HepG2 (cell line): ENCODE data around the gene GCH1. TPM values are rescaled to one million over a fixed set of nuclear protein-coding genes. Genes with fewer than 3 reads are reported as not detected.

Experiments
- AGO2 ChIP-seq: fragments of 200-400 bp; formaldehyde crosslinking; optimal IDR thresholded peaks from 2 replicates; pipeline ENCODE3; 2017; ENCODE audit warnings: mild to moderate bottlenecking, low read depth, low read length, moderate library complexity
- CBX1 ChIP-seq: IDR thresholded peaks from one replicate; pipeline ENCODE4 v1.6.1; 2016; ENCODE audit warnings: antibody characterized with exemption, low read depth
- MEIS2 ChIP-seq: sonication (generic); formaldehyde crosslinking; IDR thresholded peaks from 2 replicates; pipeline ENCODE4 v1.9.0; 2021; ENCODE audit warnings: mild to moderate bottlenecking, missing genetic modification reagents
- NFKBIZ ChIP-seq: IDR thresholded peaks from 2 replicates; pipeline ENCODE4 v1.6.1; 2018; ENCODE audit warnings: missing genetic modification reagents, missing compliant biosample characterization
- NFYC ChIP-seq: IDR thresholded peaks from 2 replicates; pipeline ENCODE4 v1.6.1; 2016; ENCODE audit warnings: missing genetic modification reagents, missing compliant biosample characterization
- POLR2A ChIP-seq, 2 experiments: IDR thresholded peaks; 2 replicates each; pipeline ENCODE4 v1.6.1; 2011; ENCODE audit warnings: low read depth in 2 of 2, low read length in 2 of 2, mild to moderate bottlenecking in 1 of 2, moderate library complexity in 1 of 2; ENCODE audit not compliant: insufficient read depth in 1 of 2
- SIN3B ChIP-seq: fragments of 150-350 bp; IDR thresholded peaks from 2 replicates; pipeline ENCODE4 v1.6.1; 2014; ENCODE audit warnings: low read length
- SIX4 ChIP-seq: sonication (generic); formaldehyde crosslinking; IDR thresholded peaks from 2 replicates; pipeline ENCODE4 v1.4.0; 2020; ENCODE audit warnings: missing genetic modification reagents
- SMC3 ChIP-seq: IDR thresholded peaks from 2 replicates; pipeline ENCODE4 v1.6.1; 2011; ENCODE audit warnings: low read length, improper control_type of control experiment
- SMYD3 ChIP-seq: sonication (generic); formaldehyde crosslinking; IDR thresholded peaks from 2 replicates; pipeline ENCODE4 v1.8.1; 2023; ENCODE audit warnings: mild to moderate bottlenecking, missing genetic modification reagents
- SNRNP70 ChIP-seq: fragments of 200-400 bp; formaldehyde crosslinking; IDR thresholded peaks from 2 replicates; pipeline ENCODE4 v1.6.1; 2017; ENCODE audit warnings: mild to moderate bottlenecking, low read depth, low read length, moderate library complexity
- ZNF232 ChIP-seq: sonication (generic); formaldehyde crosslinking; IDR thresholded peaks from 2 replicates; pipeline ENCODE4 v1.4.0; 2020; ENCODE audit warnings: missing genetic modification reagents, borderline replicate concordance
- ZNF563 ChIP-seq: sonication (generic); formaldehyde crosslinking; IDR thresholded peaks from 2 replicates; pipeline ENCODE4 v1.8.0; 2022; ENCODE audit warnings: mild to moderate bottlenecking, moderate library complexity, missing genetic modification reagents
- ZNF773 ChIP-seq: sonication (generic); formaldehyde crosslinking; IDR thresholded peaks from 2 replicates; pipeline ENCODE4 v1.4.0; 2020; ENCODE audit warnings: missing genetic modification reagents, borderline replicate concordance
- ZNF776 ChIP-seq: sonication (generic); formaldehyde crosslinking; IDR thresholded peaks from 2 replicates; pipeline ENCODE4 v1.4.0; 2020; ENCODE audit warnings: mild to moderate bottlenecking, missing genetic modification reagents
- ZNF782 ChIP-seq: sonication (generic); formaldehyde crosslinking; IDR thresholded peaks from 2 replicates; pipeline ENCODE4 v1.4.0; 2020; ENCODE audit warnings: missing genetic modification reagents, mild to moderate bottlenecking, borderline replicate concordance
- ZSCAN20 ChIP-seq: sonication (generic); formaldehyde crosslinking; IDR thresholded peaks from 2 replicates; pipeline ENCODE4 v1.4.0; 2020; ENCODE audit warnings: missing genetic modification reagents, mild to moderate bottlenecking, borderline replicate concordance
- polyA plus RNA-seq, 8 experiments: library from polyadenylated mRNA; depleted of rRNA in 3 of 8; stranded (reverse) in 7 of 8; unstranded in 1 of 8; fragments of >200 nt; fragmentation: Illumina TruSeq in 4 of 8; extraction: Trizol in 4 of 8; gene quantifications; 2 replicates each; pipeline versions ENCODE4 v1.2.1 to v1.2.3, GENCODE V29; 2011 to 2016; ENCODE audit warnings: low read depth in 4 of 8, missing spikeins in 1 of 8, mixed read lengths in 1 of 8; ENCODE audit not compliant: insufficient read depth in 1 of 8
- total RNA-seq, 5 experiments: library from RNA; depleted of rRNA; stranded (reverse); fragments of >200 nt; fragmentation: Illumina TruSeq; extraction: Trizol; gene quantifications; 2 replicates each; pipeline ENCODE4 v1.2.3, GENCODE V29; 2016; ENCODE audit warnings: low read depth in 1 of 5
- TF ChIP-seq, protein P1 (sequence below): sonication (generic); formaldehyde crosslinking; IDR thresholded peaks from 2 replicates; pipeline ENCODE4 v1.9.0; 2022; ENCODE audit warnings: low read depth, missing genetic modification reagents
- TF ChIP-seq, protein P2 (sequence below): sonication (generic); formaldehyde crosslinking; IDR thresholded peaks from 2 replicates; pipeline ENCODE4 v1.8.1; 2022; ENCODE audit warnings: low read depth, mild to moderate bottlenecking, missing genetic modification reagents
- TF ChIP-seq, protein P3 (sequence below): sonication (generic); formaldehyde crosslinking; IDR thresholded peaks from 2 replicates; pipeline ENCODE4 v1.4.0; 2020; ENCODE audit warnings: missing genetic modification reagents
- TF ChIP-seq, protein P4 (sequence below): fragments of 450-650 bp; IDR thresholded peaks from 2 replicates; pipeline ENCODE4 v1.6.1; 2017
- TF ChIP-seq, protein P5 (sequence below): sonication (generic); formaldehyde crosslinking; IDR thresholded peaks from 2 replicates; pipeline ENCODE4 v1.8.0; 2022; ENCODE audit warnings: missing genetic modification reagents, mild to moderate bottlenecking, inconsistent platforms, borderline replicate concordance
- TF ChIP-seq, protein P6 (sequence below): sonication (generic); formaldehyde crosslinking; conservative IDR thresholded peaks from 2 replicates; pipeline ENCODE4 v1.5.0; 2020; ENCODE audit warnings: missing genetic modification reagents

GCH1 gene
- total and polyA plus RNA-seq, 2 of the 13 experiments (the other 11 are each of a cell fraction or from before 2014, with no cell fraction given) = 15.0 to 25.2 TPM

DNA sequence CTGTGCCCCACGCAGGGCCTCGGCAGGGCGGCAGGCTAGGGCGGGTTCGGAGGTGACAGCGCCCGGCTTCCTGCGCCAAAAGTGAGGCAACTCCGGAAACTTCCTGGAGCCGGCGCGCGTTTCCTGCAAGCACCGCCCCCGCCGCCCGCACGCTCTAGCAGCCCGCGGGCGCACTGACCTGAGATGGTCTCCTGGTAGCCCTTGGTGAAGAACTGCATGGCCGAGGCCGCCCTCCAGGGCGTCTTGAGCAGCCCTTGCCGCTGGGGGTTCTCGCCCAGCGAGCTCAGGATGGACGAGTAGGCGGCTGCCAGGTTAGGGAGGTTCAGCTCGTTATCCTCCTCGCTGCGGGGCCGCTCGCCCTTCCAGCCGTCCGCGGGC lies 494 bp downstream of the GCH1 start (continued):
- TF ChIP-seq MEIS2 (CRISPR knock-in tag) = no peak
- TF ChIP-seq ZNF776 (CRISPR knock-in tag) = no peak
- TF ChIP-seq, protein P1, sequence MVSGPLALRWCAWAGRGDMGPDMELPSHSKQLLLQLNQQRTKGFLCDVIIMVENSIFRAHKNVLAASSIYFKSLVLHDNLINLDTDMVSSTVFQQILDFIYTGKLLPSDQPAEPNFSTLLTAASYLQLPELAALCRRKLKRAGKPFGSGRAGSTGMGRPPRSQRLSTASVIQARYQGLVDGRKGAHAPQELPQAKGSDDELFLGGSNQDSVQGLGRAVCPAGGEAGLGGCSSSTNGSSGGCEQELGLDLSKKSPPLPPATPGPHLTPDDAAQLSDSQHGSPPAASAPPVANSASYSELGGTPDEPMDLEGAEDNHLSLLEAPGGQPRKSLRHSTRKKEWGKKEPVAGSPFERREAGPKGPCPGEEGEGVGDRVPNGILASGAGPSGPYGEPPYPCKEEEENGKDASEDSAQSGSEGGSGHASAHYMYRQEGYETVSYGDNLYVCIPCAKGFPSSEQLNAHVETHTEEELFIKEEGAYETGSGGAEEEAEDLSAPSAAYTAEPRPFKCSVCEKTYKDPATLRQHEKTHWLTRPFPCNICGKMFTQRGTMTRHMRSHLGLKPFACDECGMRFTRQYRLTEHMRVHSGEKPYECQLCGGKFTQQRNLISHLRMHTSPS = no peak
- TF ChIP-seq ZNF232 (CRISPR knock-in tag) = no peak
- TF ChIP-seq ZNF782 = no peak; the same call in 1 of the 2 replicates
- TF ChIP-seq POLR2A (IDR thresholded peaks at IDR 0.05; ENCODE audit: insufficient read depth in 1 of 2, low read depth in 2 of 2, low read length in 2 of 2) = no peak
- no peak for TF ChIP-seq ZNF563
- TF ChIP-seq SIX4 = no peak
- TF ChIP-seq, protein P2, sequence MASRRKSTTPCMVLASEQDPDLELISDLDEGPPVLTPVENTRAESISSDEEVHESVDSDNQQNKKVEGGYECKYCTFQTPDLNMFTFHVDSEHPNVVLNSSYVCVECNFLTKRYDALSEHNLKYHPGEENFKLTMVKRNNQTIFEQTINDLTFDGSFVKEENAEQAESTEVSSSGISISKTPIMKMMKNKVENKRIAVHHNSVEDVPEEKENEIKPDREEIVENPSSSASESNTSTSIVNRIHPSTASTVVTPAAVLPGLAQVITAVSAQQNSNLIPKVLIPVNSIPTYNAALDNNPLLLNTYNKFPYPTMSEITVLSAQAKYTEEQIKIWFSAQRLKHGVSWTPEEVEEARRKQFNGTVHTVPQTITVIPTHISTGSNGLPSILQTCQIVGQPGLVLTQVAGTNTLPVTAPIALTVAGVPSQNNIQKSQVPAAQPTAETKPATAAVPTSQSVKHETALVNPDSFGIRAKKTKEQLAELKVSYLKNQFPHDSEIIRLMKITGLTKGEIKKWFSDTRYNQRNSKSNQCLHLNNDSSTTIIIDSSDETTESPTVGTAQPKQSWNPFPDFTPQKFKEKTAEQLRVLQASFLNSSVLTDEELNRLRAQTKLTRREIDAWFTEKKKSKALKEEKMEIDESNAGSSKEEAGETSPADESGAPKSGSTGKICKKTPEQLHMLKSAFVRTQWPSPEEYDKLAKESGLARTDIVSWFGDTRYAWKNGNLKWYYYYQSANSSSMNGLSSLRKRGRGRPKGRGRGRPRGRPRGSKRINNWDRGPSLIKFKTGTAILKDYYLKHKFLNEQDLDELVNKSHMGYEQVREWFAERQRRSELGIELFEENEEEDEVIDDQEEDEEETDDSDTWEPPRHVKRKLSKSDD (CRISPR knock-in tag) = peak; percentile 12; the same call in 1 of the 2 replicates
- TF ChIP-seq NFKBIZ = no peak
- TF ChIP-seq SNRNP70 = no peak
- no peak for TF ChIP-seq SMC3
- TF ChIP-seq, protein P3, sequence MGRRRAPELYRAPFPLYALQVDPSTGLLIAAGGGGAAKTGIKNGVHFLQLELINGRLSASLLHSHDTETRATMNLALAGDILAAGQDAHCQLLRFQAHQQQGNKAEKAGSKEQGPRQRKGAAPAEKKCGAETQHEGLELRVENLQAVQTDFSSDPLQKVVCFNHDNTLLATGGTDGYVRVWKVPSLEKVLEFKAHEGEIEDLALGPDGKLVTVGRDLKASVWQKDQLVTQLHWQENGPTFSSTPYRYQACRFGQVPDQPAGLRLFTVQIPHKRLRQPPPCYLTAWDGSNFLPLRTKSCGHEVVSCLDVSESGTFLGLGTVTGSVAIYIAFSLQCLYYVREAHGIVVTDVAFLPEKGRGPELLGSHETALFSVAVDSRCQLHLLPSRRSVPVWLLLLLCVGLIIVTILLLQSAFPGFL = no peak
- no peak for TF ChIP-seq ZSCAN20 (CRISPR knock-in tag)
- TF ChIP-seq AGO2 = no peak
- TF ChIP-seq, protein P4, sequence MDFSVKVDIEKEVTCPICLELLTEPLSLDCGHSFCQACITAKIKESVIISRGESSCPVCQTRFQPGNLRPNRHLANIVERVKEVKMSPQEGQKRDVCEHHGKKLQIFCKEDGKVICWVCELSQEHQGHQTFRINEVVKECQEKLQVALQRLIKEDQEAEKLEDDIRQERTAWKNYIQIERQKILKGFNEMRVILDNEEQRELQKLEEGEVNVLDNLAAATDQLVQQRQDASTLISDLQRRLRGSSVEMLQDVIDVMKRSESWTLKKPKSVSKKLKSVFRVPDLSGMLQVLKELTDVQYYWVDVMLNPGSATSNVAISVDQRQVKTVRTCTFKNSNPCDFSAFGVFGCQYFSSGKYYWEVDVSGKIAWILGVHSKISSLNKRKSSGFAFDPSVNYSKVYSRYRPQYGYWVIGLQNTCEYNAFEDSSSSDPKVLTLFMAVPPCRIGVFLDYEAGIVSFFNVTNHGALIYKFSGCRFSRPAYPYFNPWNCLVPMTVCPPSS = no peak
- TF ChIP-seq, protein P5, sequence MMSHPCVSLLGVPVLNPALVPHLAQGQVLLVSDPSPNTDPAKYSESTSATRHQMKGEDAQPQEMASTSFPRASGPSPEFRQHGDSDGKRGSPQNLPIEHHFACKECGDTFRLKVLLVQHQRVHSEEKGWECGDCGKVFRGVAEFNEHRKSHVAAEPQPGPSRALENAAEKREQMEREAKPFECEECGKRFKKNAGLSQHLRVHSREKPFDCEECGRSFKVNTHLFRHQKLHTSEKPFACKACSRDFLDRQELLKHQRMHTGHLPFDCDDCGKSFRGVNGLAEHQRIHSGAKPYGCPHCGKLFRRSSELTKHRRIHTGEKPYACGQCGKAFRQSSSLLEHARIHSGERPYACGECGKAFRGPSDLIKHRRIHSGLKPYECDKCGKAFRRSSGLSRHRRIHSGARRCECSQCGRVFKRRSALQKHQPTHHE (CRISPR knock-in tag) = no peak
- no peak for TF ChIP-seq ZNF773 (CRISPR knock-in tag)
- TF ChIP-seq, protein P6, sequence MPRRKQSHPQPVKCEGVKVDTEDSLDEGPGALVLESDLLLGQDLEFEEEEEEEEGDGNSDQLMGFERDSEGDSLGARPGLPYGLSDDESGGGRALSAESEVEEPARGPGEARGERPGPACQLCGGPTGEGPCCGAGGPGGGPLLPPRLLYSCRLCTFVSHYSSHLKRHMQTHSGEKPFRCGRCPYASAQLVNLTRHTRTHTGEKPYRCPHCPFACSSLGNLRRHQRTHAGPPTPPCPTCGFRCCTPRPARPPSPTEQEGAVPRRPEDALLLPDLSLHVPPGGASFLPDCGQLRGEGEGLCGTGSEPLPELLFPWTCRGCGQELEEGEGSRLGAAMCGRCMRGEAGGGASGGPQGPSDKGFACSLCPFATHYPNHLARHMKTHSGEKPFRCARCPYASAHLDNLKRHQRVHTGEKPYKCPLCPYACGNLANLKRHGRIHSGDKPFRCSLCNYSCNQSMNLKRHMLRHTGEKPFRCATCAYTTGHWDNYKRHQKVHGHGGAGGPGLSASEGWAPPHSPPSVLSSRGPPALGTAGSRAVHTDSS (CRISPR knock-in tag) = no peak
- no peak for TF ChIP-seq SIN3B
- TF ChIP-seq CBX1 = no peak
- no peak for TF ChIP-seq NFYC (CRISPR knock-in tag)
- no peak for TF ChIP-seq SMYD3 (CRISPR knock-in tag)
